ENCODE data around the gene HOXD10.

Gene HOXD10

DNA sequence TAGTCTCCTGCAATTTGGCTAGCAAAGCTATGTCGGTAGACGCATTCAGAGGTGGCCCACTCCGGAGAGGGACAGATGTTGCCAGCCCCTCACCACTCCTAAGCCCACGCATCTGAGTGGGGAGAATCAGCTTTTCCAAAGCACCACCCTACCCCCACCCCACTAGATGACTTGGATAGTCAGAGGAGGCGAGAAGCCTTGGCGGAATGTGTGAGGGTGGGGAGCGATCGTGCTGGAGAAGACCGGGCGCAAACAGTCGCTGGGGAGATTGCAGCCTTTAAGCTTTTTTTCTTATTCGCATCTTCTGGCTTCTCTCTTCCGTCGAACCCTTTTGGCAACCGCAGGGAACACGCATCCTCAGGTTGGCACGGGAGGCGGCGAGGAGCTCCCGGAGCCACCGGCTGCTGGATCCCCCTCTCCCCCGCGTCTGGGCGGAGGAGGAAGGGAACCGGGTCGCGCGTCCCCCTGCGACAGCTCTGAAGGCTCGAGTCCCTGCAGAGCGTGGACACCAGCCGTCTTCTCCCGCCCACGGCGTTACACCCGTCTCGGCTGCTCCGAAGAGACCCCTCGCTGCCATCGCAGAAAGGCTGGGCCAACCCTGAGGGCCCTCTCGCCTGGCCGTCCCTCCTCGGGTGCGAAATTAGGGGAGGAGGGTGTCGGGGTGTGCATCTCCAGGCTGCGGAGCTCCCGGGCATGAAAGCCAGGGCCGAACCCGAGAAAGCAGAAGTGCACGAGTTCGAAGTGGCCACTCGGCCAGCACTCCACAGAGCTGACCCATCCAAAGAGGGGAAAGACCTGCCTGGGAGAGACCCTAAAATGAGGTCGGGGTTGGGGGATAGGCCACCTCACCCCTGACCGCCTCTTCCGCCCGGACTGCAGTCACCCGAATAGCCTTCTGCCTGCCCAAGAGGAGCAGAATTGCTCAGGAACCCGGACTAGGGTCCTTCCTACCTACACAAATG lies 45.0 kb upstream of the HOXD10 start:
- H3K27me3 ChIP-seq (ENCODE audit: insufficient read depth, poor library complexity, severe bottlenecking) = peaks cover 83% of the 10 kb centered on the region
- H3K4me3 ChIP-seq (replicated peaks; ENCODE audit: insufficient read depth, low read length) = no peak overlapping the region
- peak; percentile 20; the same call in 1 of the 2 replicates for TF ChIP-seq SPI1 (IDR thresholded peaks at IDR 0.05; ENCODE audit: borderline replicate concordance, low read depth)
- TF ChIP-seq, protein P1, sequence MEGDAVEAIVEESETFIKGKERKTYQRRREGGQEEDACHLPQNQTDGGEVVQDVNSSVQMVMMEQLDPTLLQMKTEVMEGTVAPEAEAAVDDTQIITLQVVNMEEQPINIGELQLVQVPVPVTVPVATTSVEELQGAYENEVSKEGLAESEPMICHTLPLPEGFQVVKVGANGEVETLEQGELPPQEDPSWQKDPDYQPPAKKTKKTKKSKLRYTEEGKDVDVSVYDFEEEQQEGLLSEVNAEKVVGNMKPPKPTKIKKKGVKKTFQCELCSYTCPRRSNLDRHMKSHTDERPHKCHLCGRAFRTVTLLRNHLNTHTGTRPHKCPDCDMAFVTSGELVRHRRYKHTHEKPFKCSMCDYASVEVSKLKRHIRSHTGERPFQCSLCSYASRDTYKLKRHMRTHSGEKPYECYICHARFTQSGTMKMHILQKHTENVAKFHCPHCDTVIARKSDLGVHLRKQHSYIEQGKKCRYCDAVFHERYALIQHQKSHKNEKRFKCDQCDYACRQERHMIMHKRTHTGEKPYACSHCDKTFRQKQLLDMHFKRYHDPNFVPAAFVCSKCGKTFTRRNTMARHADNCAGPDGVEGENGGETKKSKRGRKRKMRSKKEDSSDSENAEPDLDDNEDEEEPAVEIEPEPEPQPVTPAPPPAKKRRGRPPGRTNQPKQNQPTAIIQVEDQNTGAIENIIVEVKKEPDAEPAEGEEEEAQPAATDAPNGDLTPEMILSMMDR (IDR thresholded peaks at IDR 0.05; ENCODE audit: insufficient read depth, low read length) = no peak
- TF ChIP-seq GABPA (IDR thresholded peaks at IDR 0.05; ENCODE audit: low read depth) = no peak
- H3K27ac ChIP-seq (replicated peaks) = no peak overlapping the region
- DNase-seq (ENCODE audit: low read depth in 1 of 2, low spot score in 1 of 2) = no peak

DNA sequence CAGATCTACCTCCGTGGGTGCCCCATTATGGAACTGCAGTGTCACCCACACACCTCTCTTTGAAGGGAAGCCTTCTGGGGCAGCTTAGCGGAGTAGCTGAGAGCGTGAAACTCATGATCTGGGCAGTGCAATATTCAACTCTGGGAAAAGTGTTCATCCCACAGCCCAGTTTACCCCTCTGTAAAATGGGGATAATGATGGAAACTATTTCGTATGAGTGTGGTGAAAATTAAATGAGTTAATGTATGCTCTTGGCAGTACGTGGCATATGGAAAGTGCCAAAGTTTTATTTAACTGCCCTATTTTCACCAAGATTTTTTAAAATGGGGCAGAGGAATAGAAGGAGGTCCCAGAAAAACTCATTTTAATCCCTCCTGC lies 44.3 kb upstream of the HOXD10 start:
- Histone ChIP-seq H3K27me3 (ENCODE audit: insufficient read depth, poor library complexity, severe bottlenecking) (peaks cover 83% of the 10 kb centered on the region), H3K4me3 (replicated peaks; ENCODE audit: insufficient read depth, low read length) (no peak overlapping the region), H3K27ac (replicated peaks) (no peak overlapping the region)
- TF ChIP-seq POLR2AphosphoS5 (IDR thresholded peaks at IDR 0.05; ENCODE audit: low read depth) (no peak), SPI1 (IDR thresholded peaks at IDR 0.05; ENCODE audit: borderline replicate concordance, low read depth) (no peak), GABPA (IDR thresholded peaks at IDR 0.05; ENCODE audit: low read depth) (no peak)
- TF ChIP-seq, protein P2, sequence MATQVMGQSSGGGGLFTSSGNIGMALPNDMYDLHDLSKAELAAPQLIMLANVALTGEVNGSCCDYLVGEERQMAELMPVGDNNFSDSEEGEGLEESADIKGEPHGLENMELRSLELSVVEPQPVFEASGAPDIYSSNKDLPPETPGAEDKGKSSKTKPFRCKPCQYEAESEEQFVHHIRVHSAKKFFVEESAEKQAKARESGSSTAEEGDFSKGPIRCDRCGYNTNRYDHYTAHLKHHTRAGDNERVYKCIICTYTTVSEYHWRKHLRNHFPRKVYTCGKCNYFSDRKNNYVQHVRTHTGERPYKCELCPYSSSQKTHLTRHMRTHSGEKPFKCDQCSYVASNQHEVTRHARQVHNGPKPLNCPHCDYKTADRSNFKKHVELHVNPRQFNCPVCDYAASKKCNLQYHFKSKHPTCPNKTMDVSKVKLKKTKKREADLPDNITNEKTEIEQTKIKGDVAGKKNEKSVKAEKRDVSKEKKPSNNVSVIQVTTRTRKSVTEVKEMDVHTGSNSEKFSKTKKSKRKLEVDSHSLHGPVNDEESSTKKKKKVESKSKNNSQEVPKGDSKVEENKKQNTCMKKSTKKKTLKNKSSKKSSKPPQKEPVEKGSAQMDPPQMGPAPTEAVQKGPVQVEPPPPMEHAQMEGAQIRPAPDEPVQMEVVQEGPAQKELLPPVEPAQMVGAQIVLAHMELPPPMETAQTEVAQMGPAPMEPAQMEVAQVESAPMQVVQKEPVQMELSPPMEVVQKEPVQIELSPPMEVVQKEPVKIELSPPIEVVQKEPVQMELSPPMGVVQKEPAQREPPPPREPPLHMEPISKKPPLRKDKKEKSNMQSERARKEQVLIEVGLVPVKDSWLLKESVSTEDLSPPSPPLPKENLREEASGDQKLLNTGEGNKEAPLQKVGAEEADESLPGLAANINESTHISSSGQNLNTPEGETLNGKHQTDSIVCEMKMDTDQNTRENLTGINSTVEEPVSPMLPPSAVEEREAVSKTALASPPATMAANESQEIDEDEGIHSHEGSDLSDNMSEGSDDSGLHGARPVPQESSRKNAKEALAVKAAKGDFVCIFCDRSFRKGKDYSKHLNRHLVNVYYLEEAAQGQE (IDR thresholded peaks at IDR 0.05; ENCODE audit: insufficient replicate concordance, low read depth) = no peak
- TF ChIP-seq, protein P1 (IDR thresholded peaks at IDR 0.05; ENCODE audit: insufficient read depth, low read length) = no peak
- DNase-seq (ENCODE audit: low read depth in 1 of 2, low spot score in 1 of 2) = no peak

DNA sequence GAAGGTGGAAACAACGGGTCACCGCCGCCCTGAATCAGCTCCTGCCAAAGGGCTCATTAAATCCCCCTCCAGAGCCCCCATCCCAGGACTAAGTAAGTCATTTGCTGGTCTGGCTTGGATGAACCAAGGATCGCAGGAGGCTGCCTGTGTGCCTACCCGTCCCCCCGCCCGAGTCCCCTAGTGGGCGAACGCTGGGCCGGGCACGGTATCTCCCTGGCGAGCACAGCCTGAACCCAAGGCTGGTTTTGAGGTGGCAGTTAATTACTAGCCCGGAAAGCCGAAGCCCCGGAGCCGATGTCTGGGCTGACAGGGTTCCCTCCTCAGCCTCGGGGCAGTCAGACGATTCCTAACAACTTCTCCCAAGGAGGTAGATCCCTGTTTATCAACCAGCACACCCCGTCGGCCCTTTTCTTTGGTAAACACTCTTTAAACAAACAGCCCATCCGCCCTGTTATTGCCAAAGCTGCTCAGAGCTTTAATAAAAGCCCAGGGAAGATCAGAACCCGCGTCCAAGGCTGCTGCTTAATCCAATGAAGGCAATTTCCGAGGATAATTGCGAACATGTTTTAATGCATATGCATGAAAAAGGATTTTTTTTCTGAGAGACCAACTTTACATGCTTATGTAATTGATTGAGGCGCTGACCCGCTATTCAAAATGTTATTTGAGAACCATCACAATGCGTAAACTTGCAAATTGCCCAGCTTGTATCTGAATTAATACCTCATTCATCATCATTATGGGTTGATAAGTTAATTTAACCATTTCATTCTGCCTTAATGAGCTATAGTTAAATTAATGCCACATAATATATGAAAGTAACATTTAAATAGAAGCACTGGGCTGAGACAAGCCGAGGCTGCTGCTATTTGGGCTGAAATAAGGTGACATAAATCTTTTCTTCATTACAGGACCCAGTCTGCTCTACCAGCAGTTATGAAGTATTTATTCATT lies 43.4 kb upstream of the HOXD10 start:
- TF ChIP-seq GABPA (IDR thresholded peaks at IDR 0.05; ENCODE audit: low read depth) (no peak), SPI1 (IDR thresholded peaks at IDR 0.05; ENCODE audit: borderline replicate concordance, low read depth) (no peak), POLR2AphosphoS5 (IDR thresholded peaks at IDR 0.05; ENCODE audit: low read depth) (no peak)
- TF ChIP-seq, protein P2 (IDR thresholded peaks at IDR 0.05; ENCODE audit: insufficient replicate concordance, low read depth) = no peak
- TF ChIP-seq, protein P1 (IDR thresholded peaks at IDR 0.05; ENCODE audit: insufficient read depth, low read length) = no peak
- no peak overlapping the region for H3K4me3 ChIP-seq (replicated peaks; ENCODE audit: insufficient read depth, low read length)
- DNase-seq (ENCODE audit: low read depth in 1 of 2, low spot score in 1 of 2) = no peak
- H3K27me3 ChIP-seq (ENCODE audit: insufficient read depth, poor library complexity, severe bottlenecking) = peaks cover 79% of the 10 kb centered on the region
- H3K27ac ChIP-seq (replicated peaks) = no peak overlapping the region

All from HL-60 (cell line).